NCI-H146 treated with DMSO at 0.1 percent for 48 hours (cell line): ENCODE measurements around the gene ATF7IP2.
"Not testable (repeated sequence)": the region's sequence is repeated elsewhere in the genome, so short reads cannot be mapped to it uniquely, and the experiment has no call there.

ENCODE experiments used
- DNase-seq: peaks from one replicate; lab custom pipeline; 2025; ENCODE audit not compliant: unreplicated experiment; lab: John Stamatoyannopoulos, UW

The ATF7IP2 gene

DNA sequence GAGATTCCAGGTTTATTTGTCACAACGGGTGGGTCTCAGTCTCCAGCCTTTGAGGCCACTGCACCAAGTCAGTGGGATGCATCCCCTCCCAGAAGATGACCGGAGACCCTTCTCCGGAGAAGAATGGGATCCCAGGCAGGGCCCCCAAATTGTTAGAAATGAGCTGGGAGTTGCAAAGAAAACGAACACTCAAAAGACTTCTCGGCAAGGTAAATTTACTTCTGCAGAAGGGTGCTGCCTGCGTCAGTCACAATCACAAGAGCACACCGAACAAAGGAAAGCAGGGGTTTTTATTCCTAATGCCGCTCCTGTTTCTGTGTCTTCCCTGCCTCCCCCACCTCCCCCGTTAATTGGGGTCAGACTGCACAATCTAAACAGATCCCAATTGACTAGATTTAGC is 61.4 kb downstream of the ATF7IP2 start:
- no peak for DNase-seq

DNA sequence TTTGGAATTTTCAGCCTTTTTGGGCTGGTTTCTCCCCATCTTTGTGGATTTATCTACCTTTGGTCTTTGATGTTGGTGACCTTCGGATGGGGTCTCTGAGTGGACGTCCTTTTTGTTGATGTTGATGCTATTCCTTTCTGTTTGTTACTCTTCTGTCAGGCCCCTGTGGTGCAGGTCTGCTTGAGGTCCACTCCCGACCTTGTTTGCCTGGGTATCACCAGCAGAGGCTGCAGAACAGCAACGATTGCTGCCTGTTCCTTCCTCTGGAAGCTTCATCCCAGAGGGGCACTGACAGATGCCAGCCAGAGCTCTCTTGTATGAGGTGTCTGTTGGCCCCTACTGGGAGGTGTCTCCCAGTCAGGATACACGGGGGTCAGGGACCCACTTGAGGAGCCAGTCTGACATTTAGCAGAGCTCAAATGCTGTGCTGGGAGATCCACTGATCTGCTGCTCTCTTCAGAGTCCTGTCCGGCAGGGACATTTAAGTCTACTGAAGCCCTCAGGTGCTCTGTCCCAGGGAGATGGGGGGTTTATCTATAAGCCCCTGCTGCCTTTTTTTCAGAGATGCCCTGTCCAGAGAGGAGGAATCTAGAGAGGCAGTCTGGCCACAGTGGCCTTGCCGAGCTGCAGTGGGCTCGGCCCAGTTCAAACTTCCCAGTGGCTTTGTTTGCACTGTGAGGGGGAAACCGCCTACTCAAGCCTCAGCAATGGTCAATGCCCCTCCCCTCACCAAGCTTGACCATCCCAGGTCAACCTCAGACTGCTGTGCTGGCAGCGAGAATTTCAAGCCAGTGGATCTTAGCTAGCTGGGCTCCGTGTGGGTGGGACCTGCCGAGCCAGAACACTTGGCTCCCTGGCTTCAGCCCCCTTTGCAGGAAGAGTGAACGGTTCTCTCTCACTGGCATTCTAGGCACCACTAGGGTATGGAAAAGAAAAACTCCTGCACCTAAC is 66.6 kb downstream of the ATF7IP2 start:
- DNase-seq, result not testable (repeated sequence)

DNA sequence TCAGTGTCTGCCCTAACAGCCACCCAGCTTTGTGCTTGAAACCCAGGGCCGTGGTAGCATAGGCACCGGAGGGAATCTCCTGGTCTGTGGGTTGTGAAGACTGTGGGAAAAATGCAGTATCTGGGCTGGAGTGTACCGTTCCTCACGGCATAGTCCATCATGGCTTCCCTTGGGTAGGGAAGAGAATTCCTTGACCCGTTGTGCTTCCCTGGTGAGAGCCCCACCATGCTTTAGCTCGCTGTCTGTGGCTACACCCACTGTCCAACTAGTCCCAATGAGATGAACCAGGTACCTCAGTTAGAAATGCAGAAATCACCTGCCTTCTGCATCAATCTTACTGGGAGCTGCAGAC is 67.3 kb downstream of the ATF7IP2 start:
- no peak for DNase-seq

DNA sequence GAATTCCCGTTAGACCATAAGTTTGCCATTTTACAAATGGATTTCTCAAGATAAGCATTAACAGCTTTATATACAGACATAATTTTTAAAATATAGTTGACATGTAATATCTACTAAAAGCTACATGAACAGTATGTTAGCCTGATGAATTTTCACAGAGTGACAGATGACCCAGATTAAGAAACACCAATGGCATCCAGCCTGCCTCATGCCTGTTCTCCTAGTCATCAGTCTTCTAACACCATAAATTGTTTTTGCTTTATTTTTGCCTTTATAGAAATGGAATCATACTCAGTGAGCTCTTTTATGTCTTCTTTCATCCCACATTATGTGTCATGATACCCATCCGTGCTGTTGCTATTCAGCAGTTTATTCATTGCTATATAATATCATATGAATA is 80.0 kb downstream of the ATF7IP2 start:
- DNase-seq, result no peak

- no peak for DNase-seq
These were observed 80.5 kb downstream of the ATF7IP2 start for GRCh38 chr16:10466313-10466712.

DNA sequence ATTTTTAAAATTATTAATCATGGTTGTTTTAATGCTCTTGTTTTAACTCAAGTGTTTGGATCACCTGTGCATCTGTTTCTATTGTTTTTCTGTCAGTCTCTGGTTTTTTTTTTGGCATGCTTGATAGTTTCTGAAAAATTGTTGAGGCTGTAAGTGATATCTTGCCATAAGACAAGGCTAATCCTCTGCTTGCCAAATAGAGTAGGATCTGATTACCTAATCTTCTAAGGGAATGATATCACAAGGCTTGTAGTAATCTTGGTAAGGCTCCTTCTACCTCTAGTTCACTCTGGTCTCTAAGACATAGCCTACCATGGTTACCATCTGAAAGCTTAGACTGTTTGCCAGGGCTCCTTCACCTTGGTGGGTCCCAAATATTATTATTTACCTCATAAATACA is 81.0 kb downstream of the ATF7IP2 start:
- no peak for DNase-seq

GRCh38 chr16:10476636-10477035 is 90.8 kb downstream of the ATF7IP2 start:
- not testable (repeated sequence) for DNase-seq

- DNase-seq, result no peak
These were observed 94.3 kb downstream of the ATF7IP2 start for GRCh38 chr16:10480151-10480550.

GRCh38 chr16:10485159-10485558 is 99.3 kb downstream of the ATF7IP2 start:
- no peak for DNase-seq

DNA sequence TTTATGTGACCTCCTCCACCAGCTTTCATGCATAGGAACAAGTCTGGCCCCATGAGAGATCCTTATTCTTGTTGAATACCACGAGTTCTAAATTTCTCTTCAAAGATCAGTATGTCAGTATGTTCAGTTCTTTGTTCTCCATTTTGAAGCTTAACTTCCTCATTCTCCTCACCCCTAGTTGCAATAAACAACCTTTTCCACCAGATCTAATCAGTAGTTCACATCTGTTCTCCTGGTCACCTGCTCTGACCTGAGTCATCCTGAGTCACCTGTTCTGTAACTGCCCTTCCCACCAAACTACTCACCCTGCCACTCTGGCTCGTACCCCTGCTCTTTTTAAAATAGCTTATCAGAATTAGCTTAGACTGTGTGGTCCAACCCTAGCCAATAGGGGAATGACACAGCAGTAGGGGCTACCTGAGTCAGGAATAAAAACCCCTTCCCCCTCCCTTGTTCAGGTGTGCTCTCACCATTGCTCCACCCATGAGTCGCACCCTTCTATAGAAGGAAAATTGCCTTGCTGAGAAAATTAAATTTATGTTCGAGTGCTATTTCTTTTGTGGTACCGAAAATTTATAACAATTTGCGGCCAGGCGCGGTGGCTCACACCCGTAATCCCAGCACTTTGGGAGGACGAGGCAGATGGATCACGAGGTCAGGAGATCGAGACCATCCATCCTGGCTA is 100.0 kb downstream of the ATF7IP2 start:
- DNase-seq, result no peak

DNA sequence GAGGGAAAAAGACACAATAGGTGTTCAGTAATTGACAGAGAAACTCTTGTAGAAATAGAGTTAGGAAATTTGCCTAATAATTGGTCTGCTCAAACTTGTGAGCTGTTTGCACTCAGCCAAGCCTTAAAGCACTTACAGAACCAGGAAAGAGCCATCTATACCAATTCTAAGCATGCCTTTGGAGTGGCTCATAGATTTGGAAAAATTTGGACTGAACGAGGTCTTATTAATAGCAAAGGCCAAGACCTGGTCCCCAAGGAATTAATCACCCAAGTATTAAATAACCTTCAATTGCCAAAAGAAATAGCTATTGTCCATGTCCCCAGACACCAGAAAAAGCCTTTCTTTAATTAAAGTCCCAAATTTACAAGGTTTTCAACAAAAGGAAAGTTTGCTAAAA is 104.3 kb downstream of the ATF7IP2 start:
- no peak for DNase-seq

DNA sequence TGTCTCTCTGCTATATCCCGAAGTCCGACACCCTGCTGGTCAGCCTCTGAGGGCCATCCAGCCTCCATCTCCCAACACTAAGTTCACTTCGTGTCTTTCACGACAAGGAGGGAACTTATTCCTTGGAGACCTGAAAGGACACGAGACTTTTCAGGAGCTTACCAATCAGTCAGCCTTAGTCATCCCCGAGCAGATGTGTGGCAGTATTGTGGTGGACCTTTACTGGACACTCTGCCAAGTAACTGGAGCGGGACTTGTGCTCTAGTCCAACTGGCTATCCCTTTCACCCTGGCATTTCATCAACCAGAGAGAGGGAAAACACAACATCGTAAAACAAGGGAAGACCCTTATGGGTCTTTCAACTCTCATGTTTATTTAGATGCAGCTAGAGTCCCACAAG is 107.4 kb downstream of the ATF7IP2 start:
- DNase-seq, result no peak

GRCh38 chr16:10494343-10495030 is 108.6 kb downstream of the ATF7IP2 start:
- no peak for DNase-seq

- DNase-seq, result no peak
These were observed 109.1 kb downstream of the ATF7IP2 start for GRCh38 chr16:10495031-10495345.

GRCh38 chr16:10497132-10498101 is 111.6 kb downstream of the ATF7IP2 start:
- no peak for DNase-seq

DNA sequence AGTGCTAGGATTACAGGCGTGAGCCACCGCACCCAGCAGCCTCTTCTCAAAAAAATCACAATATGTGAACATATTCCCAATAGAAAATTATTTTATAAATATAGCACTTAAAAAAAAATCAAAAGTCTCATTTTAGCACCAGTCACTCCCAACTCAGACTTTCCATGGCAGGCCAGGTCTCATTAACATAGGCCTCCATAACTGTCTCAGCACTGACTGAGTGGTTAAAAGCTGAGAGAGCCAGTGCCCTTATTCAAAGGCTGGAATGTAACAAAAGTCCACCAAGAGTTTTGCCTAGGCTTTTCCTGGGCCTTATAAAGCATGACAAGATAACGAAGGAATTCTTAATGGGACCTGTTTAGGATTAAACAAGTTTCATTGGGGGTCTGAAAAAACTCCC is 114.7 kb downstream of the ATF7IP2 start:
- no peak for DNase-seq

- no peak for DNase-seq
These were observed 115.3 kb downstream of the ATF7IP2 start for GRCh38 chr16:10501016-10501607.

DNA sequence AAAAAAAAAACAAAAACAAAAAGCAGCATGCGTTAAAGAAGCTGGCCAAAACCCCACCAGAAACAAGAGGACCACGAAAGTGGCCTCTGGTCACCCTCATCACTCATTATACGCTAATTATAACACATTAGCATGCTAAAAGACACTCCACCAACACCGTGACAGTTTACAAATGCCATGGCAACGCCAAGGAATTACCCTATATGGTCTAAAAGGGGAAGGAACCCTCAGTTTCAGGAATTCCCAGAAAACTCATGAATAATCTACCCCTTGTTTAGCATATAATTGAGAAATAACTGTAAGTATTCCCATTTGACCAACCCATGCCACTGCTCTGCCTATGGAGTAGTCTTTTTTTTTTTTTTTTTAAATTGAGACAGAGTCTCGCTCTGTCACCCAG is 116.9 kb downstream of the ATF7IP2 start:
- DNase-seq, result no peak

DNA sequence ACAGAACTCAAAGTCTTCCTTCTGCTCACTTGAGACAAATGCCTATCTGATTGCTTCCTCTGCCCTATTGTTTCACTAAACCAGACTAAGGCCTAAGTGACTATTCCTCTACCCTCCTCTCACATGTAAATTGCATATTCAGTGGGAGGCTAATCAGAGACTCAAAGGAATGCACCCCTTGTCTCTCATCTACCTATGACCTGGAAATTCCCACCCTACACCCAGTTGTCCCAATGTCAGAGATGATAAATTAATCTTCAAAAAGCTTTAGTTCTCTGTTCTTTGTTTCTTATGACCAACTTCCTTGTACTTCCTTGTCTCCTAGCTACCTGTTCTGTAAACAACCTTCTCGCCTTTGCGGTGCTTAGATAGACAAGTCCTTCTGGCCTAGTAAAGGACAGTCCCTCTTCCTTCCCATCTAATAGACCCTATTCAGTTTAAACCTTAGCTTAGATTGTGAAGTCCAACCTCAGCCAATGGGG is 118.6 kb downstream of the ATF7IP2 start:
- DNase-seq, result no peak

- DNase-seq, result not testable (repeated sequence)
These were observed 119.4 kb downstream of the ATF7IP2 start for GRCh38 chr16:10505286-10505685.
